HFF-Myc (cell line): ENCODE data around the gene RSPO3.
A peak's percentile ranks its signal among the peaks of the same experiment; 100 is the strongest.

Source experiments
- DNase-seq: peaks from one replicate; pipeline ENCODE4 v3.0.0-alpha.2; 2011; ENCODE audit warnings: low read depth; ENCODE audit errors: extremely low read depth
- H3K4me3 ChIP-seq: replicated peaks from 2 replicates; pipeline ENCODE4 v1.5.1; 2011; ENCODE audit warnings: low read depth, mild to moderate bottlenecking, control low read depth, low read length
- CTCF ChIP-seq: IDR thresholded peaks from 2 replicates; pipeline ENCODE4 v1.5.1; 2012; ENCODE audit warnings: mild to moderate bottlenecking, low read depth, low read length, control low read depth; ENCODE audit errors: missing control alignments

The RSPO3 gene

DNA sequence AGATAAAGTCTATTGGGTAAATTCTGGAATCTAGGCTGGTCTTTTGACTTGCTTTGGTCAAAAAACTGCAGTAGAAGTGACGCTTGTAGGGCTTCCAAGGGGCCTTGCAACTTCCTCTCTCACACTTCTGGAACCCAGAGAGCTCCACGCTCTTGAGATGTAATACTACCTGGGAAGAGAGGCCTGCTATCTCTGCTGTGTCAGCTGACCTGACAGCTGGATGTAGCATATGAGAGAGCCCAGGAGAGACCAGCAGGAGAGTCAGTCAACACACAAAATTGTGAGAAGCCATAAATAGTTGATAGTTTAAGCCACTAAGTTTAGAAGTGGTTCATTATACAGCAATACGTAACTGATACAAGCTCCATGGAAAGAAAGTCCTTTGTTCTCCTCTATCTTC, 7.8 kb upstream of the RSPO3 start:
- H3K4me3 ChIP-seq: no peak overlapping the region
- no peak for TF ChIP-seq CTCF

GRCh38 chr6:127111526-127111925, 6.9 kb upstream of the RSPO3 start:
- DNase-seq: no peak

More for the DNA sequence above, 7.8 kb upstream of the RSPO3 start:
- DNase-seq: no peak

DNA sequence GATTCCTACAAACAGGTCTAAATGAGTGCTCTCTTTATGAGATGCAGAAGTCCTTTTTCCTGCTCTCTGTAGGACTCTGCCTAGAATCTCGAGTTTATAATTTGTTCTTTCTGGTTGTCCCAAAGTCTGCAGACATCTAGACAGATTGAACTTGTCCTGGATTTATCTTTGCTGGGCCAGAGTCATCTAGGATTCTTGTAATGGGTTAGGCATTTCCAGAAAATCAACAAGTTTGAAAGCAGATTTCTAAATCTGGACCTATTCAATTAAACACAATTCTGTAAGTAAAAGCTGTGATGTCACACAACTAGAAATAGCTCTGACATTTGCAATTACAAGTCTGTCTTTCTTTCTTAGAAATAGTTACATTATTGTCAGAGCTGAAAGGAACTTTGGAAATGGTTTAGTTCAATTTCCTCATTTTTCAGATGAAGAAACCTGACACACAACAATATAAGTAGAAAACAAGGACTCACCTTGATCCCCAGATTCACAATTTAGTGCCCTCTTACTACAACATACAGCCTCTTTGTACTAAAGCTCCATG, 4.2 kb upstream of the RSPO3 start:
- no peak overlapping the region for H3K4me3 ChIP-seq
- TF ChIP-seq CTCF: no peak
- DNase-seq: no peak

More at GRCh38 chr6:127111526-127111925, 6.9 kb upstream of the RSPO3 start:
- no peak for TF ChIP-seq CTCF
- no peak overlapping the region for H3K4me3 ChIP-seq

GRCh38 chr6:127115084-127115655, 3.3 kb upstream of the RSPO3 start:
- no peak for TF ChIP-seq CTCF
- no peak overlapping the region for H3K4me3 ChIP-seq
- DNase-seq: no peak

GRCh38 chr6:127115746-127116145, 2.7 kb upstream of the RSPO3 start:
- no peak overlapping the region for H3K4me3 ChIP-seq
- TF ChIP-seq CTCF: no peak
- DNase-seq: no peak

GRCh38 chr6:127117979-127118297, 533 bp upstream of the RSPO3 start:
- no peak for TF ChIP-seq CTCF

More at GRCh38 chr6:127117979-127118297, 533 bp upstream of the RSPO3 start:
- H3K4me3 ChIP-seq: peak overlapping the region; percentile 28
- no peak for DNase-seq
